ENCODE results near the gene IGF1R. TPM values are rescaled to one million over a fixed set of nuclear protein-coding genes. Genes with fewer than 3 reads are reported as not detected.
A peak's percentile ranks its signal among the peaks of the same experiment; 100 is the strongest.

IGF1R gene
- total RNA-seq, 1 donor from 2014 or later: 151 TPM

DNA sequence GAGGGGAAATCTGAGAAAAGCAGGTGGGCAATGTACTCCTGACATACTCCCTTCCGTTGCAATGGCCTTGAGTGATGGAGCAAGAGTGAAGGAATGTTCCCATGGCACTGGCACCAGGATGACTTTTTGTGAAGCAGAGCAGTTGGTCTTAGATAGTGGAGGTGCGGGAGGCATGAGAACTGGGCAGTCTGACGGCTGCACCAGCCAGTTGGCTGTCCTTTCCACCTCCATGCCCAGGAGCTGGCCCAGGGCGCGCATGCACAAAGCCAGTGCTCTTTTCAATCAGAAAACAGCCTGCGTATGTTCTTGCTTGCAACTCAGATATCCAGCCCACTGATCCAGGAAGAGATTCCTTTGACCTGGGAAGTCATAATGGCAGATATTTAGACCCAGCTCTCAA is 222.4 kb downstream of the IGF1R start:
- H3K4me1 ChIP-seq: peaks cover 14 to 52% of the 10 kb centered on the region in 2 donors
- no peaks in the 10 kb centered on the region for H3K27me3 ChIP-seq
- no peak overlapping the region for H3K4me3 ChIP-seq
- H3K27ac ChIP-seq: peak overlapping the region; percentile 65 to 86
- TF ChIP-seq, protein P1, sequence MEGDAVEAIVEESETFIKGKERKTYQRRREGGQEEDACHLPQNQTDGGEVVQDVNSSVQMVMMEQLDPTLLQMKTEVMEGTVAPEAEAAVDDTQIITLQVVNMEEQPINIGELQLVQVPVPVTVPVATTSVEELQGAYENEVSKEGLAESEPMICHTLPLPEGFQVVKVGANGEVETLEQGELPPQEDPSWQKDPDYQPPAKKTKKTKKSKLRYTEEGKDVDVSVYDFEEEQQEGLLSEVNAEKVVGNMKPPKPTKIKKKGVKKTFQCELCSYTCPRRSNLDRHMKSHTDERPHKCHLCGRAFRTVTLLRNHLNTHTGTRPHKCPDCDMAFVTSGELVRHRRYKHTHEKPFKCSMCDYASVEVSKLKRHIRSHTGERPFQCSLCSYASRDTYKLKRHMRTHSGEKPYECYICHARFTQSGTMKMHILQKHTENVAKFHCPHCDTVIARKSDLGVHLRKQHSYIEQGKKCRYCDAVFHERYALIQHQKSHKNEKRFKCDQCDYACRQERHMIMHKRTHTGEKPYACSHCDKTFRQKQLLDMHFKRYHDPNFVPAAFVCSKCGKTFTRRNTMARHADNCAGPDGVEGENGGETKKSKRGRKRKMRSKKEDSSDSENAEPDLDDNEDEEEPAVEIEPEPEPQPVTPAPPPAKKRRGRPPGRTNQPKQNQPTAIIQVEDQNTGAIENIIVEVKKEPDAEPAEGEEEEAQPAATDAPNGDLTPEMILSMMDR (IDR thresholded peaks at IDR 0.05): no peak
- H3K36me3 ChIP-seq: no peaks in the 10 kb centered on the region
- no peak for DNase-seq (ENCODE audit: low spot score in 2 of 2)
- intact Hi-C loops (cut with DNase I): no loop called here
- no peaks in the 10 kb centered on the region for H3K9me3 ChIP-seq

- TF ChIP-seq, protein P1 (IDR thresholded peaks at IDR 0.05): no peak
- H3K27me3 ChIP-seq: no peaks in the 10 kb centered on the region
- peaks cover 21 to 66% of the 10 kb centered on the region in 2 donors for H3K4me1 ChIP-seq
- no peak overlapping the region for H3K4me3 ChIP-seq
- H3K27ac ChIP-seq: peak overlapping the region; percentile 65 to 86
- intact Hi-C loops (cut with DNase I): no loop called here
- no peaks in the 10 kb centered on the region for H3K9me3 ChIP-seq
- no peaks in the 10 kb centered on the region for H3K36me3 ChIP-seq
- DNase-seq (ENCODE audit: low spot score in 2 of 2): no peak
Measured at GRCh38 chr15:98872774-98873173, 224.4 kb downstream of the IGF1R start.

DNA sequence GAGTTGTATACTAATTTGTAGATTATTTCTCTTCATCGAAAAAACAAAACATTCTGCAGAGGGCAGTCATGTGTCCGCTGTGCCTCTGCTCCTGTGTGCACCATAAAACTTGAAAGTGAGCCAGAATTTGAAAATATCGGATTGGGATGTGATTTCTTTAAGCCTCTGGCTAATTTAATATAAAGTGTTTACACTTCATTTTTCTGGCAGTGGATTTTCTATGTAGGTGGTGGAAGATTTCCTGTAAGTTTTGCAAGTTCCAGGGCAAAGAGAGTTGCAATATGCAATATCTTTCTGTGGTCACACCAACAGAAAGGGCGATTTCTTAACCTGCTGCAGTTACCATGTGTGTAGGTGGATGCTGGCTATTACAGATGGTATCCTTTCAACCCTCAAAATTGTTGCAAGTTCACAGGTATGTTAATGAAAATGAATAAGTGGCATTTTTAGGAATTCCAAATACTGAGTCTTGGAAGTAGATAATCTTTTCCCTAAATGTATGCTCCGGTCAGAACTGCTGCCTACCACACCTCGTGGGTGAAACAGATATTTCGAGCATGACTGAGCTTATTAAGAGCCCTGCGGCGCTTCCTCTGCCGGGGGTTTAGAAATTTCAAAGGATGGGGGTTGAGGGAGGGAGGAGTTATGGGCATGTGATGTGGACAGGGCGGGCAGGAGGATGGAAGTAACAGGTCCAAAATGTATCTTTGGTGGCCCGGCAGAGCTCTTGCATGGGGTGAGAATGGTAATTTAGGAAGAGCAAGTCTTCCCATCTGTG is 225.3 kb downstream of the IGF1R start:
- DNase-seq (ENCODE audit: low spot score in 2 of 2): no peak
- intact Hi-C loops (cut with DNase I): loop anchor here (2.0 kb wide), 1 partner anchor 13 kb away; no protein-coding TSS in a partner anchor
- Histone ChIP-seq H3K4me3 (peak overlapping the region in 1 of 2 donors; percentile 28), H3K9me3 (no peaks in the 10 kb centered on the region), H3K4me1 (peaks cover 25 to 69% of the 10 kb centered on the region in 2 donors), H3K27me3 (no peaks in the 10 kb centered on the region), H3K36me3 (no peaks in the 10 kb centered on the region), H3K27ac (peak overlapping the region; percentile 65 to 86)
- TF ChIP-seq, protein P1 (IDR thresholded peaks at IDR 0.05): no peak

- peak overlapping the region in 1 of 2 donors; percentile 28 for H3K4me3 ChIP-seq
- intact Hi-C loops (cut with DNase I): loop anchor here (2.0 kb wide), 1 partner anchor 14 kb away; no protein-coding TSS in a partner anchor
- no peaks in the 10 kb centered on the region for H3K36me3 ChIP-seq
- H3K27ac ChIP-seq: peak overlapping the region; percentile 65 to 86
- DNase-seq (ENCODE audit: low spot score in 2 of 2): no peak
- H3K27me3 ChIP-seq: no peaks in the 10 kb centered on the region
- no peaks in the 10 kb centered on the region for H3K9me3 ChIP-seq
- H3K4me1 ChIP-seq: peaks cover 27 to 75% of the 10 kb centered on the region in 2 donors
- TF ChIP-seq, protein P1 (IDR thresholded peaks at IDR 0.05): no peak
Measured at GRCh38 chr15:98874370-98874769, 226.0 kb downstream of the IGF1R start.

- H3K9me3 ChIP-seq: no peaks in the 10 kb centered on the region
- H3K4me3 ChIP-seq: peak overlapping the region in 1 of 2 donors; percentile 28
- H3K27me3 ChIP-seq: no peaks in the 10 kb centered on the region
- DNase-seq (ENCODE audit: low spot score in 2 of 2): no peak
- H3K36me3 ChIP-seq: no peaks in the 10 kb centered on the region
- H3K27ac ChIP-seq: peak overlapping the region; percentile 65 to 86
- peaks cover 27 to 77% of the 10 kb centered on the region in 2 donors for H3K4me1 ChIP-seq
- TF ChIP-seq, protein P1 (IDR thresholded peaks at IDR 0.05): no peak
- intact Hi-C loops (cut with DNase I): loop anchor here (2.0 to 5.0 kb wide), 2 partner anchors 14 to 73 kb away; no protein-coding TSS in a partner anchor
Measured at GRCh38 chr15:98874773-98875172, 226.4 kb downstream of the IGF1R start.

Data from ascending aorta (tissue), 2 donors.